AG04450 (cell line): Measurements from ENCODE around the gene OPN1MW3. TPM values are rescaled to one million over a fixed set of nuclear protein-coding genes. Genes with fewer than 3 reads are reported as not detected.
"Not testable (repeated sequence)": the region's sequence is repeated elsewhere in the genome, so short reads cannot be mapped to it uniquely, and the experiment has no call there.

Experiments
- CTCF ChIA-PET: fragments of 300-600, 350-600 bp; formaldehyde crosslinking; extraction: SDS; loops from one replicate; lab custom pipeline; 2022; ENCODE audit warnings: antibody characterized with exemption, inconsistent platforms; lab: Charles Lee
- POLR2A ChIA-PET: fragments of 350-600 bp; formaldehyde crosslinking; extraction: SDS; loops from one replicate; lab custom pipeline; 2021; ENCODE audit warnings: antibody characterized with exemption, inconsistent platforms; lab: Yijun Ruan, JAX
- DNase-seq: peaks from one replicate; pipeline ENCODE4 v3.0.0-alpha.2; 2011; ENCODE audit warnings: low read depth, low spot score
- H3K27ac ChIP-seq: one replicate; pipeline ENCODE4 v1.5.1; 2012; ENCODE audit warnings: low read depth, low read length, control low read depth
- H3K27me3 ChIP-seq: one replicate; pipeline ENCODE4 v1.6.0; 2012; ENCODE audit warnings: low read length; ENCODE audit not compliant: control insufficient read depth, insufficient read depth
- H3K4me3 ChIP-seq: 2 replicates; pipeline ENCODE4 v1.5.1; 2011; ENCODE audit warnings: mild to moderate bottlenecking, low read depth, low read length, control low read depth
- H3K9me3 ChIP-seq: 2 replicates; pipeline ENCODE4 v1.5.1; 2012; ENCODE audit warnings: low read length; ENCODE audit not compliant: control insufficient read depth, insufficient read depth
- polyA minus RNA-seq: library from RNA; depleted of rRNA, polyadenylated mRNA; stranded (reverse); fragments of >200 nt; gene quantifications from 2 replicates; pipeline ENCODE4 v1.2.3, GENCODE V29; 2011; rRNA and poly(A)+ RNA removed
- polyA plus RNA-seq: library from polyadenylated mRNA; depleted of rRNA; stranded (reverse); fragments of >200 nt; gene quantifications from 2 replicates; pipeline ENCODE4 v1.2.3, GENCODE V29; 2011; rRNA removed

Gene OPN1MW3
- not detected in 2 replicates for polyA plus RNA-seq
- not detected in 2 replicates for polyA minus RNA-seq

DNA sequence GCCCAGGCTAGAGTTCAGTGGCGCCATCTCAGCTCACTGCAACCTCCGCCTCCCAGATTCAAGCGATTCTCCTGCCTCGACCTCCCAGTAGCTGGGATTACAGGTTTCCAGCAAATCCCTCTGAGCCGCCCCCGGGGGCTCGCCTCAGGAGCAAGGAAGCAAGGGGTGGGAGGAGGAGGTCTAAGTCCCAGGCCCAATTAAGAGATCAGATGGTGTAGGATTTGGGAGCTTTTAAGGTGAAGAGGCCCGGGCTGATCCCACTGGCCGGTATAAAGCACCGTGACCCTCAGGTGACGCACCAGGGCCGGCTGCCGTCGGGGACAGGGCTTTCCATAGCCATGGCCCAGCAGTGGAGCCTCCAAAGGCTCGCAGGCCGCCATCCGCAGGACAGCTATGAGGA lies at the start of gene OPN1MW3:
TSS of gene OPN1MW3 (plus strand) at position 301 of the 400 bp plus-strand sequence. CDS start at position 339, 38 bp downstream.
- H3K27ac ChIP-seq, POLR2A ChIA-PET, H3K4me3 ChIP-seq, H3K9me3 ChIP-seq, DNase-seq, H3K27me3 ChIP-seq, CTCF ChIA-PET: not testable (repeated sequence)

DNA sequence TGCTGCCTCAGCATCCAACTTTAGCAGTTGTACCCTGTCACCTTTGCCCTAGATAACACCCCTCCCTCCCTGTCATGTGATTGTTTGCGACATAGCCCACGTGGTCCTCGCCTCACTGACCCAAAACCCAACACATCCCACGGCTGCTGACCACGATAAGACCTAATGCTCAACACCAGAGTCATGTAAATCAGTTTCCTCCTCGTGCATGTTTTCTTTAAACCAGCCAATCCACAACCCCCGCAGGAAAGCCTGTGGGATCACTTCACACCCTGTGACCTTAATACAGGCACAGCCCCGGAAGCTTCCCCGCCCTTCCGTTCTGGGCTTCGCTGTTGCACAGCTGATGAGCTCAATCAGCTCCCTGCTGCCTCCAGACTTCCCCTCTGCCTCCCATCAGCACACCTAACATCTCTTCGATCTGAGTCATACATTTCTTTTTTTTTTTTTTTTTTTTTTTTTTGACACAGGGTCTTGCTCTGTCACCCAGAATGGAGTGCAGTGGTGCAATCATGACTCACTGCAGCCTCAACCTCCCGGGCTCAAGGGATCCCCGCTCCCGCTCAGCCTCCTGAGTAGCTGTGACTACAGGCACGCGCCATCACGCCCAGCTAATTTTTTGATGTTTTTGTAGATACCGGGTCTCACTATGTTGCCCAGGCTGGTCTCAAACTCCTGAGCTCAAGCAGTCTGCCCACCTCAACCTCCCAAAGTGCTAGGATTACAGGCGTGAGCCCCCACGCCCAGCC lies 47.5 kb upstream of the OPN1MW3 start:
- H3K4me3 ChIP-seq, H3K27ac ChIP-seq, H3K27me3 ChIP-seq, DNase-seq, H3K9me3 ChIP-seq, POLR2A ChIA-PET, CTCF ChIA-PET: not testable (repeated sequence)

DNA sequence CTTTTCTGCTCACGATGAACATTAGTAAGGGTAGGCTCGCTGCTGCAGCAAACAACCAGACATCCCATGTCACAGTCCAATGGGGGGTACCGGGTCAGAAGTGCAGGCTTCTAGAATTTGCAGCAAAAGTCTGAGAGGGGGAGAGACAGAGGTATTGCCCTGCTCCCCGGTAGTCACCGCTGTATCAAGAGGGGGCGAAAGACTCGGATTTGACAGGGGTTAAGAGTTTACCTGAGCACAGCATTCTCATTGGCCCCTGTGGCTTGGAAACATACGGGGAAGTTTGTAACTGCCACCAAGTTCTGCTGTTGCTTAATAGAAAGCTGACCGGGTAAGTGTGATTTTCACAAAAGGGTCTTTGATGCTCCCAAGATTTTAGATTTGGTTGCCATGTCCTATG lies 46.3 kb upstream of the OPN1MW3 start:
- H3K4me3 ChIP-seq, H3K9me3 ChIP-seq, CTCF ChIA-PET, H3K27ac ChIP-seq, H3K27me3 ChIP-seq, POLR2A ChIA-PET, DNase-seq: not testable (repeated sequence)

DNA sequence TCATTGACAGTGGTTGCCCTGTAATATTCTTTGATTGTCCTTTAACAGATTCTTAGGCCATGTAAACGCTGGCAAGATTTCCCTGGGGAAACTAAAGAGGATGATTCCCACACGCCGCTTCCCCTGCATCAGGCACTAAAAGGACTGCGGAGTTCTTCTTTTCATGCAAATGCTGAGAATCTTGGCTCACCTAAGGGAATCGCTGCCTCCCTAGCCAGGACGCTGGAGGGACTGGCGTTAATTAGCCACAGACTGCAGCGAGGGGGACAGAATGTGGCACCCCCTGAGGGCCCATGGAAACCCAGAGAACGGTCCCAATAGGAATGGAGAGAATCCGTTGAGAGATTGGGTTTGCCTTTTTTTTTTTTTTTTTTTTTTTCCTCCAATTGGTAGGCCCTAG lies 45.9 kb upstream of the OPN1MW3 start:
- POLR2A ChIA-PET, H3K9me3 ChIP-seq, CTCF ChIA-PET, H3K27ac ChIP-seq, H3K4me3 ChIP-seq, DNase-seq, H3K27me3 ChIP-seq: not testable (repeated sequence)

DNA sequence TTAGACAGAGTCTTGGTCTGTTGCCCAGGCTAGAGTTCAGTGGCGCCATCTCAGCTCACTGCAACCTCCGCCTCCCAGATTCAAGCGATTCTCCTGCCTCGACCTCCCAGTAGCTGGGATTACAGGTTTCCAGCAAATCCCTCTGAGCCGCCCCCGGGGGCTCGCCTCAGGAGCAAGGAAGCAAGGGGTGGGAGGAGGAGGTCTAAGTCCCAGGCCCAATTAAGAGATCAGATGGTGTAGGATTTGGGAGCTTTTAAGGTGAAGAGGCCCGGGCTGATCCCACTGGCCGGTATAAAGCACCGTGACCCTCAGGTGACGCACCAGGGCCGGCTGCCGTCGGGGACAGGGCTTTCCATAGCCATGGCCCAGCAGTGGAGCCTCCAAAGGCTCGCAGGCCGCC lies 37.9 kb upstream of the OPN1MW3 start, which contains the start of gene OPN1MW2:
TSS of gene OPN1MW2 (plus strand) at position 301 of the 400 bp plus-strand sequence. CDS start at position 361, 60 bp downstream.
- POLR2A ChIA-PET, CTCF ChIA-PET: not testable (repeated sequence)

DNA sequence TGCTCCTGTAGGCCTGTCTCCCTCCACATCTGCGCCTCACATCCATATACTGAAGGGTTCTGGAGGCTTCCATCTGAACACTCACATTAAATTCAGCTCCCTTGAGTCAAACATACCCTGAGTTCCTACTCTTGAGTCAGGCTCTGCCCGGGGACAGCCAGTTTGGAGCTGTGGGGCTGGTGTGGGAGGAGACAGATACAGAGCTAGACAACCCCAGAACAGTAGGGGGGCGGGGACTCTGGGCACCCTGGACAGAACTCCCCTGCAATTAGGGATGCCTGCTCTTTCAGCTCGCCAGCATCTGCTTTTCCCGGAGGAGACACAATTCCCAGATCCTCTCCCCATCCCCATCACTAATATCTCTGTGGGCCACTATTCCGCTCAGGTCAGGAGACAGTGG lies 32.1 kb upstream of the OPN1MW3 start:
- DNase-seq, H3K4me3 ChIP-seq, H3K27me3 ChIP-seq, CTCF ChIA-PET, POLR2A ChIA-PET, H3K27ac ChIP-seq, H3K9me3 ChIP-seq: not testable (repeated sequence)

More for the DNA sequence above, 37.9 kb upstream of the OPN1MW3 start, which contains the start of gene OPN1MW2:
- not testable (repeated sequence) for H3K27me3 ChIP-seq, H3K9me3 ChIP-seq, H3K27ac ChIP-seq, H3K4me3 ChIP-seq, DNase-seq

DNA sequence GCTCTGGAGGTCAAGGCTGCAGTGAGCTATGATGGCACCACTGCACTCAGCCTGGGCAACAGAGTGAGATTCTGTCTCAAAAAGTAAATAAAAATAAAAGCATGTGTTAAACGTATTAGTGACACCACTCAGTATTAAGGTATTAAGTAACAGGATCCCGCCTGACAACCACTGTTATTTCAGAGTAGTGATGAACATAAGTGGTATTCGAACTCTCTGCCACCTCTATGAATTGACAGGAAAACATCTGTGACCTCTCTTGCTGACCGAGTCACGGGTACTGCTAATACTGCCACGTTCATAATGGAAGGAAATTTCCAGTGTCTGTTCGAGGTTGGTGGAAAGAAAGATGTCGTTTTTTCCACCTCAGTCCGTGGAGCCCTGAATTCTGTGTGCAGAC lies 30.7 kb upstream of the OPN1MW3 start:
- POLR2A ChIA-PET, H3K4me3 ChIP-seq, H3K27ac ChIP-seq, H3K9me3 ChIP-seq, H3K27me3 ChIP-seq, CTCF ChIA-PET, DNase-seq: not testable (repeated sequence)

DNA sequence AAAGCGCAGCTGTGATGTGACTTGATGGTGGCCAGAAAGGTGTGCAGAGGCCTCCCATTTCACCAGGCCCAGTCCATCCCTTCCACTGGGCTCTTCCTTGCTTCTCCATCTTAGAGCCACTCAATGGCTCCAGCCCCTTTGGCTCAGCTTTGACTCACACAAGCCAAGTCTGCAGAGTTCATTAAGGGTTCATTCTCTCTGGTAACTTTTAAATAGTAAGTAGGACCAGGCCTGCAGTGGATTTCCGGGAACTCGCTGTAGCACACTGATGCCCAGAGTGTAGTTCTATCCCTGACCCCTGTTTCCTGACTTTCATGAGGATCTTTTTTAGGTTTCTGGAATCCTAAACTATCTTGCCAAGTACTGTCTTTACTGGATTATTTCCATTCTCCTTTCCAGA lies 25.9 kb upstream of the OPN1MW3 start:
- POLR2A ChIA-PET, CTCF ChIA-PET, H3K27ac ChIP-seq, H3K4me3 ChIP-seq, DNase-seq, H3K9me3 ChIP-seq, H3K27me3 ChIP-seq: not testable (repeated sequence)

DNA sequence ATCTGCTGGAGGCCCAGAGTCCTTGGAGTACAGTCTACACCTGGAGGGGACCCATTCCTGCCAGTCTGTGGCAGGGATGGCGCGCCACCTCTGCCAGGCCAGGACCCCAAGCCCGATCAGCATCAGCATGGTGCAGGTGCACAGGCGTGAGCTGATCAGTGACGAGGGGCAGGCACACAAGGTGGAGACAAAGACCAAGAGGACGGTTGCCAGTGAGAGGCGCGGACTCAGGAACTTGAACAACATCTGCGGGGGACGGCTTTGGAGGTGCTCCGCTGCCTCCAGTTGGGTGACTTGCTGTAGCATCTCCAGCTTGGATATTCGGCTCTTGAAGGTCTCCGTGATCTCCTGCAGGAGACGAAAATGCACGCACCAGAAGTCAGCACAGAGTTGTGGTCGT lies 23.8 kb upstream of the OPN1MW3 start:
- CTCF ChIA-PET, H3K27ac ChIP-seq, DNase-seq, H3K9me3 ChIP-seq, POLR2A ChIA-PET, H3K27me3 ChIP-seq, H3K4me3 ChIP-seq: not testable (repeated sequence)

DNA sequence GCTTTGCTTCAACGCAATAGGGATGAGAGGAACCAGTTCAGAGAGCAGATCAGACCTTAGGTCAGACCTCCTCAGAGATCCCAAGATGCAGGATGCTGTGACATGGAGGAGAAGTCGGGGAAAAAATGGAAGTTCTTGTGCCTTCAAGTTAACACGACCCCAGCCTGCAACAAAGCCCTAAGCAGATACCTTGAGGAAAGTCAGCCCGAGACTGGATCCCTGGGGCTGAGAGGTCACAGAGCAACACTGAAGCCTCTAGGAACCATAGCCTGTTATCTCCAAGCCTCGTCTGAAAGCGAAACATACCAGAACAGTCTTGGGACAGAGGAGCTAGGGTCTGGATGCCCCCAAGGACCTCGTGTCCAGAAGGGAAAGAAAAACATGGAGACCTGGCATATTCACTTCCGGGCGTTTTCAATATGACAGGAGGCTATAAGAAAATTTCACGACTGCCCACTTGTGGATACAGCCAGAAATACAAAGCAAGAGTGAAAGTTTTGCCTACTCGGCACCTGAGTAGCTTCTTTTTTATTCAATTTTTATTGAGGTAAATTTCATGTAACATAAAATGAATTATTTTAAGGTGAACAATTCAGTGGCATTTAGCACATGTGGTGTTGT lies 18.3 kb upstream of the OPN1MW3 start:
- DNase-seq, H3K27me3 ChIP-seq, H3K4me3 ChIP-seq, POLR2A ChIA-PET, H3K9me3 ChIP-seq, H3K27ac ChIP-seq: not testable (repeated sequence)
- CTCF ChIA-PET: interaction anchor here (0.6 kb wide), 1 partner anchor 579 kb away, joined by 3 read pairs; no protein-coding TSS in a partner anchor

DNA sequence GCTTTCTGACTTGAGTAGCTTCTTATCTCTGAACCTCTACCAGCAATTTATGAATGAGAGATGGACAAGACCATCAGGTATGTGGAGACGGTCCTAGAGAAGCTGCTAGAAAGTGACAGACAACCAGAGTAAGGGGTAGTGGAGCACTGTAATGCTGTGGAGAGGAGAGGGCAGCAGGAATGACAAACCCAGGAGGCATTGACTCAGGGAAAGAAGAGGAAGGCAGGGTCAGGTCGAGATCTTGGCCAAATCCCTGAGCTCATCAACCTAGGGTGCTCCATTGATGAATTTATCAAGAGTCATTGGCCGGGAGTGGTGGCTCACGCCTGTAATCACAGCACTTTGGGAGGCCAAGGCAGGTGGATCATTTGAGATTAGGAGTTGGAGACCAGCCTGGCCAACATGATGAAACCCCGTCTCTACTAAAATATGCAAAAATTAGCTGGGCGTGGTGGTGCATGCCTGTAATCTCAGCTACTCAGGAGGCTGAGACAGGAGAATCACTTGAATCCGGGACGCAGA lies 17.3 kb upstream of the OPN1MW3 start:
- H3K27ac ChIP-seq, H3K9me3 ChIP-seq, DNase-seq, H3K4me3 ChIP-seq, POLR2A ChIA-PET, H3K27me3 ChIP-seq: not testable (repeated sequence)
- CTCF ChIA-PET: interaction anchor here (0.6 to 1.0 kb wide), 2 partner anchors 68 to 578 kb away, joined by 3 read pairs; no protein-coding TSS in a partner anchor
